AG04450 (cell line): ENCODE data around the gene ERGIC2. TPM values are rescaled to one million over a fixed set of nuclear protein-coding genes. Genes with fewer than 3 reads are reported as not detected.

Experiments used
- CTCF ChIA-PET: fragments of 300-600, 350-600 bp; formaldehyde crosslinking; extraction: SDS; loops from one replicate; lab custom pipeline; 2022; ENCODE audit warnings: antibody characterized with exemption, inconsistent platforms; lab: Charles Lee
- POLR2A ChIA-PET: fragments of 350-600 bp; formaldehyde crosslinking; extraction: SDS; loops from one replicate; lab custom pipeline; 2021; ENCODE audit warnings: antibody characterized with exemption, inconsistent platforms; lab: Yijun Ruan, JAX
- DNase-seq: peaks from one replicate; pipeline ENCODE4 v3.0.0-alpha.2; 2011; ENCODE audit warnings: low read depth, low spot score
- H3K27ac ChIP-seq: one replicate; pipeline ENCODE4 v1.5.1; 2012; ENCODE audit warnings: low read depth, low read length, control low read depth
- H3K27me3 ChIP-seq: one replicate; pipeline ENCODE4 v1.6.0; 2012; ENCODE audit warnings: low read length; ENCODE audit not compliant: control insufficient read depth, insufficient read depth
- H3K4me3 ChIP-seq: 2 replicates; pipeline ENCODE4 v1.5.1; 2011; ENCODE audit warnings: mild to moderate bottlenecking, low read depth, low read length, control low read depth
- H3K9me3 ChIP-seq: 2 replicates; pipeline ENCODE4 v1.5.1; 2012; ENCODE audit warnings: low read length; ENCODE audit not compliant: control insufficient read depth, insufficient read depth
- CTCF ChIP-seq: IDR thresholded peaks from 2 replicates; pipeline ENCODE4 v1.5.1; 2011; ENCODE audit warnings: low read depth, low read length, control low read depth, inconsistent platforms
- polyA plus RNA-seq: library from polyadenylated mRNA; depleted of rRNA; stranded (reverse); fragments of >200 nt; gene quantifications from 2 replicates; pipeline ENCODE4 v1.2.3, GENCODE V29; 2011

The ERGIC2 gene
- polyA plus RNA-seq, 1 experiment = 62.5 TPM

- H3K9me3 ChIP-seq = no peaks in the 10 kb centered on the region
- TF ChIP-seq CTCF = peak; percentile 57
- CTCF ChIA-PET = interaction anchor here (1.1 to 1.9 kb wide), 3 partner anchors 8 to 1535 kb away, joined by 3 to 12 read pairs (median 6); no protein-coding TSS in a partner anchor
- H3K27me3 ChIP-seq = no peaks in the 10 kb centered on the region
- DNase-seq = no peak
- POLR2A ChIA-PET = no interaction called here
- H3K4me3 ChIP-seq = no peak overlapping the region
- no peak overlapping the region for H3K27ac ChIP-seq
Observed at GRCh38 chr12:29309320-29309902, 71.6 kb downstream of the ERGIC2 start.

- no peaks in the 10 kb centered on the region for H3K27me3 ChIP-seq
- TF ChIP-seq CTCF = no peak
- DNase-seq = no peak
- CTCF ChIA-PET = interaction anchor here (1.2 to 1.7 kb wide), 2 partner anchors 9 kb away, joined by 3 to 7 read pairs; no protein-coding TSS in a partner anchor
- POLR2A ChIA-PET = no interaction called here
- no peaks in the 10 kb centered on the region for H3K9me3 ChIP-seq
- H3K4me3 ChIP-seq = no peak overlapping the region
- H3K27ac ChIP-seq = no peak overlapping the region
Observed at GRCh38 chr12:29306682-29307081, 74.3 kb downstream of the ERGIC2 start.

GRCh38 chr12:29306266-29306665 is 74.7 kb downstream of the ERGIC2 start:
- no peaks in the 10 kb centered on the region for H3K27me3 ChIP-seq
- TF ChIP-seq CTCF = no peak
- DNase-seq = no peak
- ChIA-PET POLR2A (no interaction called here), CTCF (interaction anchor here (1.2 to 1.7 kb wide), 2 partner anchors 9 kb away, joined by 3 to 7 read pairs; no protein-coding TSS in a partner anchor)
- no peak overlapping the region for H3K4me3 ChIP-seq
- no peak overlapping the region for H3K27ac ChIP-seq
- no peaks in the 10 kb centered on the region for H3K9me3 ChIP-seq

GRCh38 chr12:29304388-29304787 is 76.6 kb downstream of the ERGIC2 start:
- TF ChIP-seq CTCF = no peak
- DNase-seq = no peak
- CTCF ChIA-PET = no interaction called here

GRCh38 chr12:29301114-29301513 is 79.9 kb downstream of the ERGIC2 start:
- no peak for TF ChIP-seq CTCF
- no peak overlapping the region for H3K27ac ChIP-seq
- DNase-seq = no peak
- ChIA-PET POLR2A (no interaction called here), CTCF (no interaction called here)
- no peaks in the 10 kb centered on the region for H3K27me3 ChIP-seq
- no peaks in the 10 kb centered on the region for H3K9me3 ChIP-seq
- no peak overlapping the region for H3K4me3 ChIP-seq

More at GRCh38 chr12:29304388-29304787, 76.6 kb downstream of the ERGIC2 start:
- Histone ChIP-seq H3K9me3 (no peaks in the 10 kb centered on the region), H3K4me3 (no peak overlapping the region), H3K27ac (no peak overlapping the region), H3K27me3 (no peaks in the 10 kb centered on the region)
- POLR2A ChIA-PET = no interaction called here
